PC-3 (cell line): ENCODE data around the gene HNRNPLL.

Experiments
- EZH2 ChIP-seq: fragments of 300-600 bp; sonication (generic); IDR thresholded peaks from one replicate; pipeline ENCODE4 v1.6.1; 2017; ENCODE audit warnings: antibody characterized with exemption, mild to moderate bottlenecking, low read length; ENCODE audit not compliant: unreplicated experiment
- EZH2phosphoT487 ChIP-seq: fragments of 300-600 bp; sonication (generic); IDR thresholded peaks from 2 replicates; pipeline ENCODE4 v1.6.1; 2018; ENCODE audit warnings: mild to moderate bottlenecking, antibody characterized with exemption, low read length, borderline replicate concordance
- TF ChIP-seq, protein P1 (sequence below): fragments of 300-600 bp; sonication (generic); conservative IDR thresholded peaks from 2 replicates; pipeline ENCODE4 v1.5.1; 2017; ENCODE audit warnings: antibody characterized with exemption, low read depth, mild to moderate bottlenecking, low read length

DNA sequence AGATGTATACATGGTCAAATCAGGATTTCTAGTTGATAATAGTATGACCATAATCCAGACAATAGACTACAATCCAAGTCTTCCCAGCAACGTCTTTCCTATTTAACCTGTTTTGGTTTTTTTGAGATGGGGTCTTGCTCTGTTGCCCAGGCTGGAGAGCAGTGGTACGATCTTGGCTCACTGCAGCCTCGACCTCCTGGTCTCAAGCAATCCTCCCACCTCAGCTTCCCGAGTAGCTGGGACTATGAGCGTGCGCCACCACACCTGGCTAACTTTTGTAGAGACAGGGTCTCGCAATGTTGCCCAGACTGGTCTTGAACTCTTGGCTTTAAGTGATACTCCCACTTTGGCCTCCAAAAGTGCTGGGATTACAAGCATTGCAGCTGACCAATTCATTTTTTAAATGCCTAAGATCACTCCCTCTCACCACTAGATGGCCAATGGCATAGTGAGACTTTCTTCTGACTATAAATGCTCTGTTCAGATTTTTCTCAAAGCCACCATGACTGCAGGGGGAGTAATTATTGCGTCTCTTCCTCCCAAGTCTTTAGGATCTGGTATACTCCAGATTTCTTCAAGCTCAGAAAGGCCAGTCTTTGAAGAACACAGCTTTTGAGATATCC lies 47.6 kb downstream of the HNRNPLL start:
- TF ChIP-seq, protein P1, sequence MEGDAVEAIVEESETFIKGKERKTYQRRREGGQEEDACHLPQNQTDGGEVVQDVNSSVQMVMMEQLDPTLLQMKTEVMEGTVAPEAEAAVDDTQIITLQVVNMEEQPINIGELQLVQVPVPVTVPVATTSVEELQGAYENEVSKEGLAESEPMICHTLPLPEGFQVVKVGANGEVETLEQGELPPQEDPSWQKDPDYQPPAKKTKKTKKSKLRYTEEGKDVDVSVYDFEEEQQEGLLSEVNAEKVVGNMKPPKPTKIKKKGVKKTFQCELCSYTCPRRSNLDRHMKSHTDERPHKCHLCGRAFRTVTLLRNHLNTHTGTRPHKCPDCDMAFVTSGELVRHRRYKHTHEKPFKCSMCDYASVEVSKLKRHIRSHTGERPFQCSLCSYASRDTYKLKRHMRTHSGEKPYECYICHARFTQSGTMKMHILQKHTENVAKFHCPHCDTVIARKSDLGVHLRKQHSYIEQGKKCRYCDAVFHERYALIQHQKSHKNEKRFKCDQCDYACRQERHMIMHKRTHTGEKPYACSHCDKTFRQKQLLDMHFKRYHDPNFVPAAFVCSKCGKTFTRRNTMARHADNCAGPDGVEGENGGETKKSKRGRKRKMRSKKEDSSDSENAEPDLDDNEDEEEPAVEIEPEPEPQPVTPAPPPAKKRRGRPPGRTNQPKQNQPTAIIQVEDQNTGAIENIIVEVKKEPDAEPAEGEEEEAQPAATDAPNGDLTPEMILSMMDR: peak; percentile 67
- TF ChIP-seq EZH2: no peak
- no peak for TF ChIP-seq EZH2phosphoT487
